ENCODE results near the gene IFI35. TPM values are rescaled to one million over a fixed set of nuclear protein-coding genes. Genes with fewer than 3 reads are reported as not detected.

The IFI35 gene
- total and polyA plus RNA-seq, 9 of the 15 experiments (the other 6 are each of a cell fraction or from before 2014, with no cell fraction given), result 4.4 to 13.1 (median 10.2) TPM

- TF ChIP-seq PRDM10 (IDR thresholded peaks at IDR 0.05; ENCODE audit: partially characterized antibody) (peak; percentile 59), MED1 (CRISPR knock-in tag; IDR thresholded peaks at IDR 0.05; ENCODE audit: borderline replicate concordance) (no peak), TAF1 (IDR thresholded peaks at IDR 0.05; ENCODE audit: control insufficient read depth, extremely low read depth, insufficient read depth, low read length, severe bottlenecking) (no peak), DLX4 (CRISPR knock-in tag; IDR thresholded peaks at IDR 0.05) (no peak), SMARCC2 (IDR thresholded peaks at IDR 0.05; ENCODE audit: low read depth) (no peak), ARNT (IDR thresholded peaks at IDR 0.05) (0 out of 4 replicates have a peak, but pooled peaks of 1 of the 2 experiments have one; percentile 16), SREBF1 (IDR thresholded peaks at IDR 0.05; ENCODE audit: borderline replicate concordance, low read depth, low read length) (no peak), HBP1 (CRISPR knock-in tag; IDR thresholded peaks at IDR 0.05) (no peak), ZKSCAN1 (IDR thresholded peaks at IDR 0.05; ENCODE audit: low read depth, low read length) (0 out of 2 replicates have a peak, but pooled peaks have one; percentile 27), ZBTB12 (CRISPR knock-in tag; IDR thresholded peaks at IDR 0.05) (no peak), CTCFL (IDR thresholded peaks at IDR 0.05; ENCODE audit: borderline replicate concordance, insufficient read depth, low read depth, low read length, poor library complexity, severe bottlenecking) (peak; percentile 20), MYNN (IDR thresholded peaks at IDR 0.05) (no peak), MYNN (CRISPR knock-in tag; IDR thresholded peaks at IDR 0.05) (no peak), FOXP1 (CRISPR knock-in tag; IDR thresholded peaks at IDR 0.05) (no peak), ZNF586 (CRISPR knock-in tag; conservative IDR thresholded peaks at IDR 0.05) (no peak), TOE1 (IDR thresholded peaks at IDR 0.05; ENCODE audit: borderline replicate concordance) (0 out of 2 replicates have a peak, but pooled peaks have one; percentile 34), TOE1 (CRISPR knock-in tag; IDR thresholded peaks at IDR 0.05; ENCODE audit: borderline replicate concordance, low read depth) (no peak), SNRNP70 (optimal IDR thresholded peaks at IDR 0.05; ENCODE audit: low read depth, low read length) (no peak)
These were observed at the start of gene IFI35 (continued) for GRCh38 chr17:43006639-43007551.
